ENCODE data around the gene DFFB. TPM values are rescaled to one million over a fixed set of nuclear protein-coding genes. Genes with fewer than 3 reads are reported as not detected.

The DFFB gene
- total and polyA plus RNA-seq, 2 donors (not counting 3 experiments of a cell fraction or from before 2014, with no cell fraction given) = 11.7 to 11.8 TPM

GRCh38 chr1:3899754-3900149 lies 42.5 kb downstream of the DFFB start:
- CTCF ChIA-PET = interaction anchor here (0.6 to 1.5 kb wide), 4 partner anchors 14 to 104 kb away, joined by 3 to 9 read pairs (median 3); partner anchors contain the start of genes CEP104, DFFB and LRRC47
- peak overlapping the region; percentile 62 to 78 (median 77) for H3K4me3 ChIP-seq (replicated peaks in 1 of 3; ENCODE audit: insufficient read depth in 1 of 3, low read depth in 1 of 3, low read length in 3 of 3)
- H3K27me3 ChIP-seq (ENCODE audit: control insufficient read depth in 2 of 2, insufficient read depth in 2 of 2, low read length in 2 of 2) = no peaks in the 10 kb centered on the region
- FAIRE-seq (no peak), DNase-seq (ENCODE audit: low read depth, low spot score) (peak; percentile 12)
- peaks cover 52% of the 10 kb centered on the region for H3K79me2 ChIP-seq (ENCODE audit: control insufficient read depth, insufficient read depth, low read length)
- H4K20me1 ChIP-seq (replicated peaks; ENCODE audit: control insufficient read depth, extremely low read depth, insufficient read depth, low read length) = no peaks in the 10 kb centered on the region
- TF ChIP-seq JUN (IDR thresholded peaks at IDR 0.05; ENCODE audit: borderline replicate concordance, insufficient read depth, insufficient read length, low read depth) = no peak
- peak in 1 of 2 donors; percentile 10 for TF ChIP-seq CTCF (IDR thresholded peaks at IDR 0.05; ENCODE audit: extremely low read depth in 1 of 2, insufficient read depth in 1 of 2, low read depth in 1 of 2, low read length in 2 of 2)
- H3K36me3 ChIP-seq (ENCODE audit: control insufficient read depth in 2 of 2, extremely low read depth in 1 of 2, insufficient read depth in 2 of 2, low read length in 2 of 2) = peaks cover 0 to 2% of the 10 kb centered on the region in 2 experiments
- no peaks in the 10 kb centered on the region for H3K9me1 ChIP-seq (replicated peaks; ENCODE audit: control insufficient read depth, extremely low read depth, insufficient read depth, low read length)
- intact Hi-C loops (cut with micrococcal nuclease) (loop anchor here (1.0 to 5.0 kb wide), 6 partner anchors 42 to 1373 kb away; partner anchors contain the start of genes CEP104, DFFB, LRRC47 and PANK4), dilution Hi-C loops (cut with MboI; ENCODE audit: extremely low pct_ligation_motif_present, low sequenced_read_pairs) (no loop called here)
- no TSS peak for BruUV-seq (replicated peaks)
- peaks cover 12% of the 10 kb centered on the region for H3K4me1 ChIP-seq (ENCODE audit: control insufficient read depth, extremely low read depth, insufficient read depth, low read length)
- no peaks in the 10 kb centered on the region for H3K9me3 ChIP-seq (replicated peaks; ENCODE audit: control insufficient read depth, insufficient read depth, low read length)
- H2AFZ ChIP-seq (ENCODE audit: low read depth, low read length) = peak overlapping the region; percentile 86
- POLR2A ChIA-PET = no interaction called here
- H3K4me2 ChIP-seq (ENCODE audit: insufficient read depth, low read length) = peak overlapping the region; percentile 82
- H3K27ac ChIP-seq (ENCODE audit: insufficient read depth, low read depth, low read length) = peak overlapping the region; percentile 85
- peak overlapping the region; percentile 88 for H3K9ac ChIP-seq (replicated peaks; ENCODE audit: extremely low read depth, insufficient read depth, low read length)

DNA sequence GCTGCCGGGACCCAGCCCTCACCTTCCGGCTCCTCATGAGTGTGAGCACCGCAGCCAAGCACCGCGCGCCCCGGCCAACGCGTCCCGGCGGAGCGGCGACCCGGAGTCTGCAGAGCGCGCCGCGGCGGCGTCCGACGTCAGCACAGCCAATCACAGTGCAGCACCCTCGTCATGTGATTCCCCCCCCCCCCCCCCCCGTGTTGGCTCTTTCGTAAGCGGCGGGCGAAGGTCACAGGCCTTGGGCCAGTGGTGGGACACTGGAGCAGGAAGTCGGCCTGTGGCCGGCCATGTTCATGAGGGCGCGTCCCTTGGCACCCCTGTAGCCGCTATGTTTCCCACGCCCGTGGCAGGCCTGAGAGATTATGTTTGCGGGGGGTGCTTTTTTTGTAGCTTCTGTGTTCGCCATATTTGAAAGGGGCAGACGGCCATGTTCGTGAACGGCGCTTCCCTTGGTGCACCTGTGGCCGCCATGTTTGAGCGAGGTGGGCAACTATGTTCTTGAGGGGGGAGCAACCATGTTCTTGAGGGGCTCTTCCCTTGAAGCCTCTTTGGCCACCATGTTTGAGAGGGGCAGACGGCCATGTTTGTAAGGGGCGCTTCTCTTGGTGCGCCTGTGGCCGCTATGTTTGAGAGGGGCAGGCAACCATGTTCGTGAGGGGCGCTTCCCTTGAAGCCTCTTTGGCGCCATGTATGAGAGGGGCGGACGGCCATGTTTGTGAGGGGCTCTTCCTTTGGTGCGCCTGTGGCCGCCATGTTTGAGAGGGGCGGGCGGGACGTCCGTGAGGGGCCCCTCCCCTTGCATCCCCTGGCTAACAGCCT lies 43.1 kb downstream of the DFFB start, which contains the start of gene C1orf174:
Gene C1orf174, minus strand, starts transcription at position 123 of the 819 bp plus-strand sequence. Its CDS starts 86 bp downstream, at position 37.
- no peaks in the 10 kb centered on the region for H3K27me3 ChIP-seq (ENCODE audit: control insufficient read depth in 2 of 2, insufficient read depth in 2 of 2, low read length in 2 of 2)
- H3K9ac ChIP-seq (replicated peaks; ENCODE audit: extremely low read depth, insufficient read depth, low read length) = peak within 1 kb of the TSS; percentile 88
- H3K4me3 ChIP-seq (replicated peaks in 1 of 3; ENCODE audit: insufficient read depth in 1 of 3, low read depth in 1 of 3, low read length in 3 of 3) = peak within 1 kb of the TSS; percentile 62 to 78 (median 77)
- intact Hi-C loops (cut with micrococcal nuclease) = loop anchor here (1.0 to 5.0 kb wide), 6 partner anchors 43 to 1374 kb away; partner anchors contain the start of genes CEP104, DFFB, LRRC47 and PANK4
- dilution Hi-C loops (cut with MboI; ENCODE audit: extremely low pct_ligation_motif_present, low sequenced_read_pairs) = no loop called here
- FAIRE-seq (no peak), DNase-seq (ENCODE audit: low read depth, low spot score) (peak; percentile 99)
- no peaks in the 10 kb centered on the region for H3K9me1 ChIP-seq (replicated peaks; ENCODE audit: control insufficient read depth, extremely low read depth, insufficient read depth, low read length)
- peak within 1 kb of the TSS; percentile 82 for H3K4me2 ChIP-seq (ENCODE audit: insufficient read depth, low read length)
- BruUV-seq (replicated peaks) = TSS peak; percentile 82
- H3K27ac ChIP-seq (ENCODE audit: insufficient read depth, low read depth, low read length) = peak within 1 kb of the TSS; percentile 85
- POLR2A ChIA-PET = no interaction called here
- H3K79me2 ChIP-seq (ENCODE audit: control insufficient read depth, insufficient read depth, low read length) = peaks cover 46% of the 10 kb centered on the region
- peak within 1 kb of the TSS; percentile 86 for H2AFZ ChIP-seq (ENCODE audit: low read depth, low read length)
- peaks cover 0 to 2% of the 10 kb centered on the region in 2 experiments for H3K36me3 ChIP-seq (ENCODE audit: control insufficient read depth in 2 of 2, extremely low read depth in 1 of 2, insufficient read depth in 2 of 2, low read length in 2 of 2)
- H3K4me1 ChIP-seq (ENCODE audit: control insufficient read depth, extremely low read depth, insufficient read depth, low read length) = peaks cover 12% of the 10 kb centered on the region
- H3K9me3 ChIP-seq (replicated peaks; ENCODE audit: control insufficient read depth, insufficient read depth, low read length) = no peaks in the 10 kb centered on the region
- CTCF ChIA-PET = interaction anchor here (0.9 to 1.5 kb wide), 3 partner anchors 42 to 104 kb away, joined by 3 to 9 read pairs (median 3); partner anchors contain the start of genes CEP104, DFFB and LRRC47
- TF ChIP-seq GATA2 (IDR thresholded peaks at IDR 0.05; ENCODE audit: insufficient read depth, insufficient read length, low read depth, low read length) = no peak
- TF ChIP-seq POLR2AphosphoS5 (IDR thresholded peaks at IDR 0.05; ENCODE audit: insufficient read depth, low read depth, low read length) = peak; percentile 80
- peak; percentile 68 for TF ChIP-seq POLR2A (IDR thresholded peaks at IDR 0.05; ENCODE audit: low read depth, low read length)
- H4K20me1 ChIP-seq (replicated peaks; ENCODE audit: control insufficient read depth, extremely low read depth, insufficient read depth, low read length) = no peaks in the 10 kb centered on the region
